ENCODE results near the gene SGIP1.
"Not testable (repeated sequence)": the region's sequence is repeated elsewhere in the genome, so short reads cannot be mapped to it uniquely, and the experiment has no call there.

Gene SGIP1

GRCh38 chr1:66556161-66556611, 22.2 kb downstream of the SGIP1 start:
- no peak for DNase-seq (ENCODE audit: low spot score)

GRCh38 chr1:66557157-66557556, 23.2 kb downstream of the SGIP1 start:
- no peak for DNase-seq (ENCODE audit: low spot score)

GRCh38 chr1:66559517-66559916, 25.6 kb downstream of the SGIP1 start:
- DNase-seq (ENCODE audit: low spot score) = no peak

- DNase-seq (ENCODE audit: low spot score) = no peak
Observed at GRCh38 chr1:66562561-66562960, 28.6 kb downstream of the SGIP1 start.

GRCh38 chr1:66563094-66563800, 29.3 kb downstream of the SGIP1 start:
- DNase-seq (ENCODE audit: low spot score) = no peak

GRCh38 chr1:66563941-66564630, 30.1 kb downstream of the SGIP1 start:
- no peak for DNase-seq (ENCODE audit: low spot score)

- DNase-seq (ENCODE audit: low spot score) = no peak
Observed at GRCh38 chr1:66570196-66570595, 36.2 kb downstream of the SGIP1 start.

- no peak for DNase-seq (ENCODE audit: low spot score)
Observed at GRCh38 chr1:66571789-66572188, 37.8 kb downstream of the SGIP1 start.

- no peak for DNase-seq (ENCODE audit: low spot score)
Observed at GRCh38 chr1:66575739-66576138, 41.8 kb downstream of the SGIP1 start.

- DNase-seq (ENCODE audit: low spot score) = no peak
Observed at GRCh38 chr1:66576645-66577044, 42.7 kb downstream of the SGIP1 start.

GRCh38 chr1:66578841-66579240, 44.9 kb downstream of the SGIP1 start:
- no peak for DNase-seq (ENCODE audit: low spot score)

GRCh38 chr1:66580081-66580480, 46.1 kb downstream of the SGIP1 start:
- no peak for DNase-seq (ENCODE audit: low spot score)

- no peak for DNase-seq (ENCODE audit: low spot score)
Observed at GRCh38 chr1:66583021-66583420, 49.1 kb downstream of the SGIP1 start.

- no peak for DNase-seq (ENCODE audit: low spot score)
Observed at GRCh38 chr1:66585002-66585401, 51.0 kb downstream of the SGIP1 start.

- DNase-seq (ENCODE audit: low spot score) = no peak
Observed at GRCh38 chr1:66589326-66589725, 55.4 kb downstream of the SGIP1 start.

GRCh38 chr1:66592106-66592507, 58.2 kb downstream of the SGIP1 start:
- not testable (repeated sequence) for DNase-seq (ENCODE audit: low spot score)

- no peak for DNase-seq (ENCODE audit: low spot score)
Observed at GRCh38 chr1:66596191-66596590, 62.2 kb downstream of the SGIP1 start.

GRCh38 chr1:66597500-66597899, 63.5 kb downstream of the SGIP1 start:
- no peak for DNase-seq (ENCODE audit: low spot score)

GRCh38 chr1:66598670-66599069, 64.7 kb downstream of the SGIP1 start:
- no peak for DNase-seq (ENCODE audit: low spot score)

GRCh38 chr1:66599346-66599745, 65.4 kb downstream of the SGIP1 start:
- DNase-seq (ENCODE audit: low spot score) = no peak

GRCh38 chr1:66599899-66600737, 66.2 kb downstream of the SGIP1 start:
- DNase-seq (ENCODE audit: low spot score) = no peak

GRCh38 chr1:66605419-66605997, 71.6 kb downstream of the SGIP1 start:
- no peak for DNase-seq (ENCODE audit: low spot score)

All from germinal center (tissue), 1 donor.